Subcutaneous adipose tissue (tissue), 4 donors: ENCODE results near the gene MEIS2. TPM values are rescaled to one million over a fixed set of nuclear protein-coding genes. Genes with fewer than 3 reads are reported as not detected.

Experiments
- total RNA-seq, 4 donors: library from RNA; depleted of rRNA; stranded (reverse); fragments of >200 nt; gene quantifications; one replicate each; pipeline ENCODE4 v1.1.0, GENCODE V29; 2016
- TF ChIP-seq, protein P1 (sequence below): fragments of 450-650 bp; IDR thresholded peaks from one replicate; pipeline ENCODE4 v1.5.1; 2016; ENCODE audit warnings: low read depth, mild to moderate bottlenecking, control low read depth, antibody characterized with exemption, moderate library complexity

Gene MEIS2
- total RNA-seq, 4 donors from 2014 or later = 10.3 to 21.7 (median 14.9) TPM

DNA sequence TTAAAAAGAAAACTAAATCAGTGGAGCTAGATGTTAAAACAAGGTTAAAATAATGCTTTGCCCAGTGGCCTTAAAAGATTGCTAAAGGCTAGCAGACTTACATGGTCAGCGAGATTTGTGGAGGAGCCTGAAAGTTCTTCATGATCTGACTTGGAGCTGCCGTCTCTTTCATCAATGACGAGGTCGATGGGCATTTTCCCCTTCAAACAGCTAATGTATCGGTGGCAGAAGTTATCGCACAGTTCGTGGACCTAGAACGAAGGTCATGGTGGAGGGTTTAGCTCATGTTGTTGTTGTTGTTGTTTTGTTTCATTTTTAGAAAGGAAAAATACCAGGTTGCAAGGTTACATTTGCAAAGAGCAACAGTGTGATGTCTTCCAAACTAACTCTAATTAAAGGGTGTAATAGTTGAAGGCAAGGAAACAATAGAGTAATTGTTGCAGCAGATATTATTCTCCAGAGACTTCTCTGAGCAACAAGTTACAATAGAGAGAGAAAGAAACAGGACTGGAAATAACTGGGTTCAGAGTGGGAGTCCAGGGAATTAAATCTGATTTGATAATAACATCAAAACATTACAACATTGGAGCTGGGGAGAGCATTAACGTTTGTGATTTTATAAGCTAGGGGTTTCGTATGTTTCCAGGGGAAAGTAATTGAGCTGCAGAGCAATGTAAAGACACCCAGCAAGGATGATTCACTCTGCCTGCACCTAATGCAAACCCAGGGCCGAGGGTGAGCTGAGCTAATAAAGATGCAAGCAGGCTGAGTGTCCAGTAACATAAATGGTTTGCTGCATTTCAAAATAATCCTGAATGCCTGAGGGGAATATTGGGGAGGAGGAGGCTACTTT, 6.6 kb downstream of the MEIS2 start:
- TF ChIP-seq, protein P1, sequence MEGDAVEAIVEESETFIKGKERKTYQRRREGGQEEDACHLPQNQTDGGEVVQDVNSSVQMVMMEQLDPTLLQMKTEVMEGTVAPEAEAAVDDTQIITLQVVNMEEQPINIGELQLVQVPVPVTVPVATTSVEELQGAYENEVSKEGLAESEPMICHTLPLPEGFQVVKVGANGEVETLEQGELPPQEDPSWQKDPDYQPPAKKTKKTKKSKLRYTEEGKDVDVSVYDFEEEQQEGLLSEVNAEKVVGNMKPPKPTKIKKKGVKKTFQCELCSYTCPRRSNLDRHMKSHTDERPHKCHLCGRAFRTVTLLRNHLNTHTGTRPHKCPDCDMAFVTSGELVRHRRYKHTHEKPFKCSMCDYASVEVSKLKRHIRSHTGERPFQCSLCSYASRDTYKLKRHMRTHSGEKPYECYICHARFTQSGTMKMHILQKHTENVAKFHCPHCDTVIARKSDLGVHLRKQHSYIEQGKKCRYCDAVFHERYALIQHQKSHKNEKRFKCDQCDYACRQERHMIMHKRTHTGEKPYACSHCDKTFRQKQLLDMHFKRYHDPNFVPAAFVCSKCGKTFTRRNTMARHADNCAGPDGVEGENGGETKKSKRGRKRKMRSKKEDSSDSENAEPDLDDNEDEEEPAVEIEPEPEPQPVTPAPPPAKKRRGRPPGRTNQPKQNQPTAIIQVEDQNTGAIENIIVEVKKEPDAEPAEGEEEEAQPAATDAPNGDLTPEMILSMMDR = no peak

DNA sequence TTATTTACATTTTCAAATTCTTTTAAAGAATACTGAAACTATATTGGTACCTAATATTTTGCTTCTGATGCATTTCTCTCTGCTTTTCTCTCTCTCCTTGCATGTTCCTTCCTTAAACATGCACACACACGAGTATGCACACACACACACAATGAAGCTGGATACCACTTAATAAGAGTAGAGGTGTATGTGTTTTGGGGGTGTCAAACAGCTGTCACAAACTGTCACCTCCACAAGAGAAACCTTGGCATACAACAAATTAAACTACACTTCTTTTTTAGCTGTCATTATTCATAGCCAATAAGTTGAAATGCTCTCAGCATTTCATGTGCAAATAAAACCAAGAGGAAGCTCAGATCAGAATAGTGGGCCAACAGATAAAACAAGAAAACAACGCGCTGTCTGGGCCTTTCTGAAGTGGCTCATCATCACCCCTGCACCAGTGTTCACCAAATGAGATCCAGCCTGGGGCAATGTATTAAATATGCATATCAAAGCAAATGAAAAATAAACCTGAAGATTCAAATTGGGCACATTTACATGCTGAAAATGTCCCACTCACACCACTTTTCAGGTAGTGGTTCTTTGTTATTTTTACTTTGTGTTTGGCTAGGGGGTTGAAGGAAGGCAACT, 9.7 kb downstream of the MEIS2 start:
- TF ChIP-seq, protein P1 = no peak

- TF ChIP-seq, protein P1 = no peak
Observed at GRCh38 chr15:37088436-37088835, 11.9 kb downstream of the MEIS2 start.

- TF ChIP-seq, protein P1 = no peak
Observed at GRCh38 chr15:37087131-37087588, 13.2 kb downstream of the MEIS2 start.

DNA sequence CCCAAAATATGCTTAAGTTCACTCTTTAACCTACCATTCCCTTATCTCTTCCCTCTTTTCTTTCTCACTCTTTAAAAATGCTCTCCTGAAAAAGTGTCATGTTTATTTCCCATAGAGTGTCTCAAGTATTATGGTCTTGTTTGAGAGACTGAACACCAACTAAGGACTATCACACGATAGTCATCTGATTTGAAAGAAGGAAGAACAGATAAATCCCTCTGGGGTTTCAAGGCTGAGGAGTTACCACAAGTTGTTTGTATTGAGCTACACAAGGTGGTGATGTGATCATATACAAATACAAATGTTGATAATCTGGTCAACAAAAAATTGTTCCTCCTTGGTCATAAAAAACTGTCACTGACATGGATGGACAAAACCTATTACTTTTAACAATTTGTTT, 13.8 kb downstream of the MEIS2 start:
- TF ChIP-seq, protein P1 = no peak

GRCh38 chr15:37086120-37086519, 14.2 kb downstream of the MEIS2 start:
- TF ChIP-seq, protein P1 = no peak

DNA sequence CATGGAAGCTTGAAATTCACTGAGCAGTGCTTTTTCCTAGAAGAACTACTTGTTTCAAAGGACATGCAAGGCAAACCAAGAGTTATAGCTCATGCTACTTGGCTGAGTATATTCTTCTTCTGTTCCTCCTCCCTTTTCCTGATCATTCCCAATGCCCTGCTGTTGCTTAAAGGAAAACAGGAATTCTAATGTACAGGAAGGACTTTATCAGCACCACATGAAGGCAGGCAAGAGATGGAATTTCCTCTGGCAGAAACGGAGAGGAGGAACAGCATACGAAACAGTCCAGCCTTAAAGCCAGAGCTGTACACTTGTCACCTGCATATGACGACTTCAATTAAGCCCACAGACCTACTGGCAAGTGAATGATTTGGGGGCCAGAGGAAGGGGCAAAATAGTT, 15.7 kb downstream of the MEIS2 start:
- TF ChIP-seq, protein P1 = no peak
